ENCODE measurements around the gene MAST4.

DNA sequence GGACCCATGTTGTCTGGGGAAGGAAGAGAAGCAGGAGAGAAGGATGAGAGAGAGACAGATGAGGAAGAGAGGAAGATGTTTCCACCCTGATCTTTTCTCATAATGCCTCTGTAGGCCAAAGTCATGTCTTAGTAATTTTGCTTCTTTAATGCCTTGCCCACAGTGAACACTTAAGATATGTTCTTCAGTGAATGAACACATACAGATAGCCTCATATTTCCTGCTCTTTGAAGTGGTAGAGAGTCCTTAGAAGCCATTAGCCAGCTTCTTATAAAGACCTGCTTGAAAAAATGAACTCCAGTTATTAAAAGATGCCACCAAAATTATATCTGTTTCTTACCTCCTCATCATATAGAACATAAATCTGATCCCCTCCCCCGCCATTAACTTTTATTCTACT, 356.0 kb downstream of the MAST4 start:
- TF ChIP-seq HDAC2 (IDR thresholded peaks at IDR 0.05), result no peak
- TF ChIP-seq, protein P1, sequence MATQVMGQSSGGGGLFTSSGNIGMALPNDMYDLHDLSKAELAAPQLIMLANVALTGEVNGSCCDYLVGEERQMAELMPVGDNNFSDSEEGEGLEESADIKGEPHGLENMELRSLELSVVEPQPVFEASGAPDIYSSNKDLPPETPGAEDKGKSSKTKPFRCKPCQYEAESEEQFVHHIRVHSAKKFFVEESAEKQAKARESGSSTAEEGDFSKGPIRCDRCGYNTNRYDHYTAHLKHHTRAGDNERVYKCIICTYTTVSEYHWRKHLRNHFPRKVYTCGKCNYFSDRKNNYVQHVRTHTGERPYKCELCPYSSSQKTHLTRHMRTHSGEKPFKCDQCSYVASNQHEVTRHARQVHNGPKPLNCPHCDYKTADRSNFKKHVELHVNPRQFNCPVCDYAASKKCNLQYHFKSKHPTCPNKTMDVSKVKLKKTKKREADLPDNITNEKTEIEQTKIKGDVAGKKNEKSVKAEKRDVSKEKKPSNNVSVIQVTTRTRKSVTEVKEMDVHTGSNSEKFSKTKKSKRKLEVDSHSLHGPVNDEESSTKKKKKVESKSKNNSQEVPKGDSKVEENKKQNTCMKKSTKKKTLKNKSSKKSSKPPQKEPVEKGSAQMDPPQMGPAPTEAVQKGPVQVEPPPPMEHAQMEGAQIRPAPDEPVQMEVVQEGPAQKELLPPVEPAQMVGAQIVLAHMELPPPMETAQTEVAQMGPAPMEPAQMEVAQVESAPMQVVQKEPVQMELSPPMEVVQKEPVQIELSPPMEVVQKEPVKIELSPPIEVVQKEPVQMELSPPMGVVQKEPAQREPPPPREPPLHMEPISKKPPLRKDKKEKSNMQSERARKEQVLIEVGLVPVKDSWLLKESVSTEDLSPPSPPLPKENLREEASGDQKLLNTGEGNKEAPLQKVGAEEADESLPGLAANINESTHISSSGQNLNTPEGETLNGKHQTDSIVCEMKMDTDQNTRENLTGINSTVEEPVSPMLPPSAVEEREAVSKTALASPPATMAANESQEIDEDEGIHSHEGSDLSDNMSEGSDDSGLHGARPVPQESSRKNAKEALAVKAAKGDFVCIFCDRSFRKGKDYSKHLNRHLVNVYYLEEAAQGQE (IDR thresholded peaks at IDR 0.05), result no peak
- no peak for TF ChIP-seq JUNB (IDR thresholded peaks at IDR 0.05)
- TF ChIP-seq RNF2 (IDR thresholded peaks at IDR 0.05; ENCODE audit: borderline replicate concordance, low read depth), result no peak
- no peak for TF ChIP-seq POLR2A (IDR thresholded peaks at IDR 0.05; ENCODE audit: low read length)
- no peak for TF ChIP-seq ZNF302 (CRISPR knock-in tag; IDR thresholded peaks at IDR 0.05)
- no peak for TF ChIP-seq JUN (IDR thresholded peaks at IDR 0.05)

Data from A549 (cell line).